HG03565 (cell line): ENCODE results near the gene SNN.

ENCODE experiments used
- ATAC-seq: cut with Tn5 transposase; IDR thresholded peaks from one replicate; pipeline ENCODE4 v1.9.1; 2021; ENCODE audit warnings: mild to moderate bottlenecking, moderate library complexity; ENCODE audit not compliant: unreplicated experiment

Gene SNN

DNA sequence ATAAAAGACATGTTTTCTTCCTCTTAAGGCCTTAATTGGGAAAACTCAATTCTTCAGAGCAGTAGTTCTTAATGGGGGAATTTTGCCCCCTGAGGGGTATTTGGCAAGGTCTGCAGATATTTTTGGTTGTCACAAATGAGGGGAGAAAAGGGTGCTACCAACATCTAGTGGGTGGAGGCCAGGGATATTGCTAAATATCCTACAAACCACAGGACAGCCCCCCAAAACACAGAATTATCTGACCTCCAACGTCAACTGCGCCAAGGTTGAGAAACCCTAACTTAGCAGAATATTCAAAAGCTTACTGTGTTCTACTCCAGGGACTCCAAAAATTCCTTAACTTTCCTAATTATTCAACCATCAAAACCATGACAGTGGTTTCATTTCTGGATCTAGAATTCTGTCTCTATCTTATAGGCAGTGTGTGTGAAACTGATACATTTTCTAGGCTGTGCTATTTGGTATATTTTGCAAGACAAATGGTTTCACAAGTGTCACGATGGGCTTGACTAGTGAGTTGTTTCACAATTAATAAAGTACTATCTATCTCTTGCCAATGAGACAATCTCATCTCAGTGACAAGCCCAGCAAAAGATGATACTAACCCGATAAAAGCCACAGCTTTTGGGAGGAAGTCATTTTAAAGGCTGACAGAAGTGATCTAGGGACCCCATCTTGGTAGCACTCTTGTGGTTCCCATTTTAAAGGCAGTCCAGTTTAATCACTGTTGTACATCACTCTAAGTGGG, 59.7 kb downstream of the SNN start:
- ATAC-seq = no peak
